Activated CD4-positive, alpha-beta T cell treated with anti-CD3 and anti-CD28 coated beads, Interleukin-2, amount 50 U/mL, for 4 hours (primary cell): Measurements from ENCODE around the gene GIGYF1.
"Not testable (repeated sequence)": the region's sequence is repeated elsewhere in the genome, so short reads cannot be mapped to it uniquely, and the experiment has no call there.

Experiments
- DNase-seq, 2 experiments: peaks; one replicate each; pipeline ENCODE4 v3.0.0-alpha.2; 2020

Gene GIGYF1

DNA sequence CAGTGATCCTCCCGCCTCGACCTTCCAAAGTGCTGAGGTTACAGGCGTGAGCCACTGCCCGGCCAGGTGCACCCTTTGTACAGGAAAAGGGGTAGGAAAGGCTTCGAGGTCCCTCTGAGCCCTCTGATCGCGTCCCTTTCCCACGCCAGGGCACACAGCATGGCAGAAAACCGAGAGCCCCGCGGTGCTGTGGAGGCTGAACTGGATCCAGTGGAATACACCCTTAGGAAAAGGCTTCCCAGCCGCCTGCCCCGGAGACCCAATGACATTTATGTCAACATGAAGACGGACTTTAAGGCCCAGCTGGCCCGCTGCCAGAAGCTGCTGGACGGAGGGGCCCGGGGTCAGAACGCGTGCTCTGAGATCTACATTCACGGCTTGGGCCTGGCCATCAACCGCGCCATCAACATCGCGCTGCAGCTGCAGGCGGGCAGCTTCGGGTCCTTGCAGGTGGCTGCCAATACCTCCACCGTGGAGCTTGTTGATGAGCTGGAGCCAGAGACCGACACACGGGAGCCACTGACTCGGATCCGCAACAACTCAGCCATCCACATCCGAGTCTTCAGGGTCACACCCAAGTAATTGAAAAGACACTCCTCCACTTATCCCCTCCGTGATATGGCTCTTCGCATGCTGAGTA, 12.7 kb upstream of the GIGYF1 start:
- no peak for DNase-seq

DNA sequence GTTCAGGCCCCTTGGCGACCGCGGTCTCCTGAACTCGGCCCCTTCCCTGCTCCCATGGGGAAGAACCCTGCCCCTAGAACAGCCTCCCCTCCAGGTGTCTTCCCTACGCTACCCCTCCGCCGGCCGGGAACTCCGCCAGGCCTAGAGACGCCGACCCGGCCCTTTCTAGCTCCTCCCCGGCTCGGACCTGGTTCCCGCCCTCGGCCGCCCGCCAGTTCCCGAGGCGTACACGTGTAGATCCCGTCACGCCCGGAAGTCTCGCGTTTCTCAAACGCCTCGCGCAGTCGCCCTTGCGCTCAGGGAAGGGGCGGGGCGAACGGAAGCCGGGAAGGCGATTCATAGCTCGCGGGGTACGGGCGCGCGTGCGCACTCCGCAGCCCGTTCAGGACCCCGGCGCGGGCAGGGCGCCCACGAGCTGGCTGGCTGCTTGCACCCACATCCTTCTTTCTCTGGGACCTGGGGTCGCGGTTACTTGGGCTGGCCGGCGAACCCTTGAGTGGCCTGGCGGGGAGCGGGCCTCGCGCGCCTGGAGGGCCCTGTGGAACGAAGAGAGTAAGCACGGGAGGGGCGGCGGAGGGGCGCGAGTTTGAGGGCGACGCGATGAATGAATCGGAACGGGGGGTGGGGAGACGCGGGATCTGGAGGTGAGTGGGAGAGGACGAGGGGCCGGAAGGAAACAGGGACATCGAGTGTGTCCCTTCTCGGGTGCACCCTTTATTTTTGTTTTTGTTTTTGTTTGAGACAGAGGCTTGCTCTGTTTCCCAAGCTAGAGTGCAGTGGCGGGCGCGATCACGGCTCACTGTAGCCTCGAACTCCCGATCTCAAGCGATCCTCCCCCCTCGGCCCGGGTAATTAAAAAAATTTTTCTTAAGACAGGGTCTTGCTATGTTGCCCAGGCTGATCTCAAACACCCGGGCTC, 12.0 kb upstream of the GIGYF1 start, which contains the start of gene POP7:
Gene POP7 (plus strand): TSS at position 369 of the 919 bp plus-strand sequence. CDS start 710 bp downstream, outside the sequence.
- DNase-seq: peak; percentile 97 to 98

DNA sequence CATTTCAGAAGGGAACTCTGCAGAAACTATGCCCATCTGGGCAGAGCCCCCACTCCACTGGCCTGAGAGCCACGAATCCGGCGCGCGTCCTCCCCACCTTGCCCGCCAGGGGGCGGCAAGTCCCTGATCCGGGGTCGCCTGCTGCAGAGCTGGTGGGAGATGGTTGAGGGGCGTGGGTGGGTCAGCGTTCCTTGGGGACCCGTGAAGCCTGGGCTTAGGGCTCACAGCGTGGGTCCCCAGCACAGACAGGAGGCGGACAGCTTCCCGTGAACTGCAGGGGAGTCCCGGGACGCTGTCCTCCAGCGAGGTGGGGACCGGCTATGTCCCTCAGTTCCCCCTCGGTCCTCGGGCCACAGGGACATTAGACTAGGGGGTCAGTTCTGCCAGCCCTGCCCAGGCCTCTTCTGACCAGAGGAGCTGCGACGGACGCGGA, 11.3 kb upstream of the GIGYF1 start:
- DNase-seq: peak; percentile 66 to 74

DNA sequence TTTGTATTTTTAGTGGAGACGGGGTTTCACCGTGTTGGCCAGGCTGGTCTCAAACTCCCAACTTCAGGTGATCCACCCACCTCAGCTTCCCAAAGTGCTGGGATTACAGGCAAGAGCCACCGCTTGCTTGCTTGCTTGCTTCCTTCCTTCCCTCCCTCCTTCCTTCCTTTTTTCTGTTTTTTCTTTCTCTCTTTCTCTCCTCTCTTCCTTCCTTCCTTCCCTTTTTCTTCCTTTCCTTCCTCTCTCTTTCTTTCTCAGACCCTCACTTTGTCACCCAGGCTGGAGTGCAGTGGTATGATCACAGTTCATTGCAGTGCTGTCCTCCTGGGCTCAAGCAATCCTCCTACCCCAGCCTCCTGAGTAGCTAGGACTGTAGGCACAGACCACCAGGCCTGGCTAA, 7.0 kb upstream of the GIGYF1 start:
- DNase-seq: not testable (repeated sequence)

DNA sequence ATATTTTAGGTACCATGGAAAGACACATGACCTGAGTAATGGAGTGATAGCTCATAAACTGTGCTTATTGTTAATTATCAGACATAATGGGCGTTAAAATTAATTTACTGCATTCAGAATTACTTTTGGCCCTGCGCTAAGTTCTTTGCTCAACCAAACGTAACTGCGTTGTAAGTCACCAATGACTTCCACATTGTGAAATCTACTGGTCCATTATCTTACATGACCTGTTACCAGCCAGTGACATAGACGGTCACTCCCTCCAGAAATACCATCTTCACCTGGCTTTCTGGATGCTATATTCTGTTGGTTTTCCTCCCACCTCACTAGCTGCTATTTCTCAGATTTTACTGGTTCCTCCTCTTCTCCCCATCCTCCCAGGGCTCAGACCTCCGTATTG, 5.0 kb upstream of the GIGYF1 start:
- no peak for DNase-seq

DNA sequence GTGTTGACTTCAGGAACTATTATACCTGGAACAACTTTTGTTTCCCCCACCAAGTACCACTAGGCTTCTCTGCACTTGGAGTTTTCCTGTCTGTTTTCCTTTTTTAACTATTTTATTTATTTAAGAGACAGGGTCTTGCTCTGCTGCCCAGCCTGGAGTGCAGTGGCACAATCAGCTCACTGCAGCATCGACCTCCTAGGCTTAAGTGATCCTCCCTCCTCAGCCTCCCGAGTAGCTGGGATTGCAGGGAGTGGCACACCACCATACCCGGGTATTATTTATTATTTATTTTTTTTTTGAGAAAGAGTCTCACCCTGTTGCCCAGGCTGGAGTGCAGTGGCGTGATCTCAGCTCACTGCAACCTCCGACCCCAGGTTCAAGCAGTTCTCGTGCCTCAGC, 2.1 kb upstream of the GIGYF1 start:
- DNase-seq: no peak

DNA sequence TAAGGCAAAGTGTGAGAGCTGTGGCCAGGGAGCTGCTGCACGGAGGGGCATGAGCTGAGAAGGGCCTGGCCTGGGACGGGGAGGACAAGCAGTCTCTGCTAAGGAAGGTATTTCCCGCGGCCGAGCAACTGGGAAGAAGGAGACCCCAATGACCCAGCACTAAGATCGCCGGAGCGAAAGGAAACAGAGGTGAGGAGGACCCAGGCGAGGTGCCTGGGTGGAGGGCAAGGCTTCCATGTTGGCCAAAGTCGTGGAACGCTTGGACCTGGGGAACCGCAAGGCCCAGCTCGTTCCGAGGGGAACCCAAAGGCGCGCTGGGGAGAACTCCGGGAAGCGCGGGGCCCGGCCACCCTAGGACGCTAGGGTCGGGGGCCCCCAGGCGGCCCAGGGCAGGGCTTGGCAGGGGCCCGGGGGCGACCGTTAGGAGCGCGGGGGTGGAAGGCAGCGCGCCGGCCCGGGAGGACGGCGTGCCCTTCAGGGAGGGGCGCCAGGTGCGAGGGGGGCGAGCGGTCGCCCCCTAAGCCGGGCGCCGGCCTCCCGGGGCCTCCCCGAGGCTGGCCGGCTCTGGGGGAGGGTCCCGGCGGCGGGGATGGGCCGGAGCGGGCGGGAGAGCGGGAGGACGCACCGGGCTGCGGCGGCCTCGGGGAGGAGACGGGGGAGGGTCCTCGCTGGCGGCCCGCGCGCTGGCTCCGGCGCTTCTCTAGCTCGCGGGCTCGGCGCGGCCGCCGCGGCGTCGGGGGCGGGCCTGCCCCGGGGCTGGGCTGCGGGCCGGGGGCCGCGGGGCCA, 545 bp downstream of the GIGYF1 start:
- DNase-seq: no peak

DNA sequence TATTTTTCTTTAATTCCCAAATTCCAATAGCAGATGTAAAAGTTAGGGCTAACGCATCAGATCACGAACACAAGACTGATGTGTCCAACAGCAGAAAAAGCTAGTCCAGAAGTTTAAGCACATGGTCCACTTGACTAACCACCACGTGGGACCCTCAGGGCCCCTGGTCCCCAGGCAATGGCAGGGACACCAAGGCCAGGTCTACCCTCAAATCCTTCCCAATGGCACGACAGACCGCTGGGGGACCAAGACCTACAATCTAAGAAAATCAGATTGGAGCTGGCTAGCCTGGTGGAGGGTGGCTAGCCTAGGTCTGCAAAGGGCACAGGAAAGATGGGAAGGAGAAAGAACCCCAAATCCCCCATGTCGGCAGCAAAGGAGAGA, 1.5 kb downstream of the GIGYF1 start:
- DNase-seq: no peak

DNA sequence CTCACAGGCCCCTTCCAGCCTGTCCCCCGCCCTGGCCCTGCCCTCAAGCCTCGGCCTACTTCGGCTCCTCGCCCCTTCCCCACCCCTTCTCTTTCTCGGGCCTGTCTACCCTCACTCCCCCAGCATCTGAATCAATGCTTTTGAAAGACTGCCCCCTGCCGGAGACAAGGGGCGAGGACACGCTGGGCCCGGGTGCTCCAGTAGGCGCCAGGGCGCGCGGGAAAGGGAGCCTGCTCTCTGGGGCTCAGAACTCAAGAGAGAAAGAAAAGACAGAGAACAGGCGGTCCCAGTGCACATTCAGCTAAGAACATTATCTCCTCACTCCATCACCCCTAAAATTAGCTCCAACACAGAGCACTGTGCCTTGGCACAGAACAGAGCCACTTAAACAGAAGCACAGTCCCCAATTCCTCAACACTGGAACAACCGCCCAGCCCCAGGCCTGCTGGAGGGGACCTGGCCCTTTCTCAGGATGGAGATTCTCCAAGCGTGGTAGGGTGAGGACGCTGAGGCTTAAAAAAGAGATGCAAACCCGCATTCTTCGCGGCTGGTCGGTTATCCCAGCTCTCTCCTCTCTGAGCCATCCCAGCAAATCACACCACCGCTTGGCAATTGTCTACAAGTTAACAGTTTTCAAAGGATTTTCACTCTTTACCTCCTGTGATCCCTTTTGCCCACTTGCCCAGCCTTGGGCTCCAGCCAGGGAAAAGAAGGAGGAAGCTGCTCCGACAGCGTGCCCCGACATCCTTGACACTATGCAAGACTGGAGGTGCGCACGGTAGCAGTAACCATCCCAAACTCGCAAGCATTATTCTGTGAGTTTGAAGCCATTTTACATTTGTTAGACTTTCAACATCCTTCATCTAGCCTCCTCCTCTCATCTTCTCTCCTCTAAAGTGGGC, 2.1 kb downstream of the GIGYF1 start:
- peak; percentile 78 to 79 for DNase-seq

DNA sequence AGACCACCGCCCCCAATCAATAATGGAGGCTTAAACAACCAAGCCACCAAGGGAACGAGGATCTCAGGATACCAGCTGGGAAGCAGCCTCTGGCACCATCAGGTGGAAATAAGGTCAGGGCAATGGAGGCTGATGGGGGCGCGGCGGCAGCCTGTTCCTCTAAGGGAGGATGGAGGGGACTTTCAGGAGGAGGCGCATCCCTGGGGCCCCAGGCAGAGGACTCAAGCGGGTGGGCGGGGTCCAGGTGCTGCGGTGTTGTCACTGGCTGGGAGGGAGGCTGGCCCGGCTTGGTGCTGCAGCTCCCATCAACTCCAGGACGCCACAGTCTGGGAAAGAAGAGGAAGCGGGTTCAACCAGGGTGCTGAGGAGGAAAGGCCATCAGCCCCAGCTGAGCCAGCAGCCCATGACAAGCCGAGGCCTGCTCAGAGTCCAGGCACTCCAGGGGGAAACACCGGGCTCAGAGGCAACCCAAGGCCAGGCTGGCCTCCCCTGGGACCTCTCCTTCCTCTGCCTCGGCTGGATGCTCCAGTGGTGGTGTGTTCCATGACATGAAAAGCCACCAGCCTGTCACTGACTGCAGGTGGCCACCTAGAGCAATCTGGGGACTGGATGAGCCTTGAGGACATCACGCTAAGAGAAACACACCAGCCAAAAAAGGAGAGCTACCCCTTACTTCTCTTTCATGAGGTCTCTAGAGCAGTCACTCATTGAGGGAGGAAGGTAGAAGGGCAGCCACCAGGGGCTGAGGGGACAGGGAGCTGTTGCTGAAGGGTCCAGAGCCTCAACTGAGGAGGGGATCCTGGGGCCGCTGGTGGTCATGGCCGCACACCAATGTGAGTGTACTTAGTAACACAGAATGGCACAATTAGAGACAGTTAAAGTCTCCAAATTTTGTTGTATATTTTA, 4.6 kb downstream of the GIGYF1 start:
- no peak for DNase-seq

DNA sequence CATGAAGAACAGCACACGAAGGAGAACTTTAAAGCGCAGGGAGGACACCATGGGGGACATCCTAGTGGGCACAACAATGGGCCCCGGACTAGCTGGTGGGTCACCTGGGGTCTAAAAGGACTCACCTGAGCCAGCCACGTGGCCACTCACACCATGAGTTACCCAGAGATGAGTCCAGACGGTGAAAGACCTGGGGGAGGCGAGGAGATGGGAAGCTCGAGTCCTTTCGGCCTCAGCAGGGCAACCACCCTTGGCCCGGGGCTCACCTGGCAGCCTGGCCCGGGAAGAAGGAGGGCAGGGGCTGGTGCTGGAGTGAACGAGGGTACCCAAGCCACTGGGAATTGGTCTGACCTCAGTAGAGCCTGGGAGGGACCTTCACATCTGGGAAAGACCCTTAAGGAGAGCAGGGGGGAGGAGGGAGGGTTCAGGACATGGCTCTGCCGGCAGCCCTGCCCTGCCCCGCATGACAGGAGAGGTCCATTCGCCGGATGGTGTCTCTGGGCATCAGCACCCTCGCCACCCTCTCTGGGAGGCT, 5.7 kb downstream of the GIGYF1 start:
- DNase-seq: no peak

DNA sequence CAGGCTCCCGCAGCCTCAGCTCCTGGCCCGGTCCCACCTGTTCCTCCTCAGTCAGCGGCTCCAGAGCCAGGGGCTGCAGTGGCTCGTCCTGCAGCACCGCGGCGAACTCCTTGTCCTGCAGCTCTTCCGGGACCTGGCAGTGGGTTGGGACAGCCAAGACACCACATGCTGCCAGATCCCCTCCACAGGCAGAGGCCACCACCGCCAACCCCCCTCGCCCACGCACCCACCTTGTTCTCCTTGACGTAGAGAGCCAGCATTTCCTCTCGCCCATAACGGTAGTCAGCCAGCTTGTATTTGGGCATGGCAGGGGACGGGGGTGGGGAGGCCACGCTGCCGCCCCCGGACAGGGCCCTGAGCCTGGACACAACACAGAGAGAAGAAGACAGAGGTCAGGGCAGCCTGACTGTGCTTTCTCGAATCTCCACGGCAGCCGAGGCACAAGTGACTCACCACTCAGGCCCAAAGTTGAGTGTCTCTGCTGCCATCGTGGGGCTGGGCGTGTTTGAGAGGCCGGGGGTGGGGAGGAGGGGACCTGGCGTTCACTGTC, 6.2 kb downstream of the GIGYF1 start:
- DNase-seq: no peak

DNA sequence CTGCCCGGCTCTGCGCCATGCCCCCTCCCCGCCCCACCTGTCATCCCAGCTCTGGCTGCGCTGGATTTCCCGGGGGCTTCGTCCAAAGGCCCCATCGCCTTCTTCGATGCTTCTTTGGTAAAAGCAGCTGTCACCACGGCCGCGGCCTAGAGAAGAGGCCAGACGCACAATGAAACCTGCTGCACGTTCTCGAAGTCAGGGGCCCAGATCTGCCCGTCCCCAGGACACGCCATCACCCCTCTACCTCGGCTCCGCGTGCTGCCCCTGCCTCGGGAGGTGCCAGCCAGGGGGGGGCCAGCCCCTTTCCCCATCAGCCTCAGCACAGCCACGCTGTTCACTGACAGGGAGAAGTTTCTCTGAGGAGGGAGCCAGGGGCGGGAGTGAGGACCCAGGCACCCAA, 6.8 kb downstream of the GIGYF1 start:
- no peak for DNase-seq

DNA sequence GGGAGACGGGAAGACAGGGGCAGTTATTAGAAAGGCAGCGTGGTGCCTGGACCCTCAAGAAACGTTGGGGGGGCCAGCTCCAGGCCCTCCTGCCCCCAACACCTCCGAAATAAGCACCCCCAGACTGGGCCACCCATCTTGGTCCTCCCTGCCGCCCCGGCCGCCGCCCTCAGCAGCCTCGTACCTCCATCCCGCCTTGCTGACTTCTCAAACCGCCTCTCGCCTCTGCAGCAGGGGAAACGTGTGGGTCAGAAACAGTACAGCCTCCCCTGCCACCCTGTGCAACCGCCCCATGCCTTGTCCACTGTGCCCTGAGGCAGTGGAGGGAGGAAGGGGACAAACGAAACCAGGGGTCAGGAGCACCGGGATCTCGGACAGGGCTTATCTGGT, 7.2 kb downstream of the GIGYF1 start:
- no peak for DNase-seq

DNA sequence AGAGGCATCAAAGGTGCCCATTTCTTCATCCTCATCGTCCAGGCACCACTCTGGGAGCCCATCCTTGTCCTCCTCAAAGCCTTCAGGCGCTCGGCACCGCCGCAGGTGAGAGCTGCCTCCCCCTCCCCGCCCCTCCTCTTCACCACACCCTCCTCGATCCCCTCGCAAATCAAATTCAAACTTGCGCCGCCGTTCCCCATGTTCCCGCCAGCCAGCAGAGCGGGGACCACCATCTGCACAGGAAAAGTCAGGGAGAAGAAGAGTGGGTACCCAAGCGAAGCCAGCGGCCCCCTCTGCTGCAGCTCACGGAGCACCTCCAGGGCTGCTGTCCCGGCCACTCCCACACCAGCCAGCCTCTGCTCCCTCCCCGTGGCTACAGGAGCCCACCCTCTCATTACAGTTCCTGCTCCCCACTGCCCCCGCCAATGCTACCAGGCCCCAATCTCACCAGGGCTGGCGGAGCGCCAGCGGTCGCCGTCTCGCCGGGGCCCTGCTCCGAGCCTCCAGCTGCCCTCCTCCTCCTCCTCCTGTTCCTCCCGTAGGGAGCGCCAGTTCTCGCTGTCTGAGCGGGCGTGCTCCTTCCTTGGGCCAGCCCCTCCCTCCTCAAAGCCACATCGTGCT, 7.7 kb downstream of the GIGYF1 start:
- DNase-seq: no peak

DNA sequence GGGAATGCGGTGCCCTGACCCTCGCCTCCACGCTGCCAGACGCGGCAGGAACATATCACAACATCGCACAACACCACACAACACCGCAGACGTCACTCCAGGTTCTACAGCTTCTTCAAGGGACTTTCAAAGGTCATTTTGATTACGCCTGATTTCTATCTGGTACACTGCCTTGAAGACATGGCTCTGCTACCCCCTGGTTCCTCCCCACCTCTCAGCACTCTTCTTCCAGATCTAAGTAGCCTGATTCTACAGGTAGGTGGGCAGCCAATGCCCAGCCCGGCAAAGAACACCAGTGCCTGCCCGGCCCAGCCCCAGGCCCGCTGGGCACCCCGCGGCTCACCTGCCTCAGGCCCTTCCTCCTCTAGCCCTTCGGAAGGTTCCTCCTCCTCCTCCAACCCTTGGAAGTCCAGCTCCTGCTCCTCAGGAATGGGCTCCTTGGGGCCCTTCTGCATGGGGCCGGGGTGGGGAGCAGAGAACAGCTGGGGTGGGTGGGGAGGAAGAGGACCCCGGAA, 8.4 kb downstream of the GIGYF1 start:
- no peak for DNase-seq

DNA sequence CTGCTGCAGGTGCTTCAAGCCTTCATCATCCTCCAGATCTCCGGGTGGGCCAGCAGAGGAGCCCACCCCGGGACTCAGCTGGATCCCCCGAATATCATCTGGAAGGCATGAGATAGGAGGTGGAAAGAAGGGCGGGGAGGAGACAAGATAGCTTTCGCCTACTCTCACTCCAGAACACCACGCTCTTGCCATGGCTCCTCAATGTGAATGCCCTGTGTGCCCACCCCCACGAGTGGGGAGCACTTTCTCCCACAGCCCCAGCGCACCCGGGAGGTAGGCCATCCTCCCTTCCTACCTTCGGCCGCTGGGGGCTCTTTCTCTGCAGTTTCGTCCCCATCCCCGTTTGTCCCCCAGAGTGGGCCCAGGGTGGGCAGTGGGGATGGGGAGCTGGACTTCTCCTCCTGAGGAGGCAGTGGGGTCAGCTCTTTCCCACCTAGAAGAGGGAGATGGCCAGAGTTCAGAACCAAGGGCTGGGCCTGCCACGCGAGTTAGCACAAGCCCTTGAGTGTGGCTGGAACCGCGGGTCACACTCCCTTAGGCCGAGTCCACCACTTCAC, 8.9 kb downstream of the GIGYF1 start:
- no peak for DNase-seq

DNA sequence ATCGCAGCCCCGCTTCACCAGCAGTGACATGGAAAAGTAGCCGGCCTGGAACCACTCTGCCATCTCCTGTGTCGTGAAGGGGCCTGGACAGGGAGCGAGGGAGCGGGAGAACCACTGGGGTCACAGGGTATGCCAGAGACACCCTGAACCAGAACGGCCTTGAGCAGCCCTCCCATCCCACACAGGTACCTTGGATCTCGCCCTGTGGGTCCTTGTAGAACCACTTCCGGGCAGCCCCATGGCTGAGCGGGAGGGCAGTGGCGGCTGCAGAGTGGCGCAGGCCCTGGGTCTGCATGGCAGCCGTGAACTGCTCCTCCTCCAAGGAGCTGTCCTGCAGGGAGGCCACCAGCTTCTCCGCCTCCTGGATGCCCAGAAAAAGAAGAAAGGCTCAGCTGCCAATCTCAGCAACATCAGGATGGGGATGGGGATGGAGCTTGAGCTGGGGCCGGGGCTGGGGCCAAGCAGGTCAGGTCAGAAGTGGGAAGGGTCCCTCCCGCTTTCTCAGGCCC, 9.5 kb downstream of the GIGYF1 start:
- DNase-seq: no peak
